ENCODE data around the gene ZNF43. TPM values are rescaled to one million over a fixed set of nuclear protein-coding genes. Genes with fewer than 3 reads are reported as not detected.
"Not testable (repeated sequence)": the region's sequence is repeated elsewhere in the genome, so short reads cannot be mapped to it uniquely, and the experiment has no call there.

ZNF43 gene
- total RNA-seq, 1 donor from 2014 or later = 12.0 TPM

GRCh38 chr19:21789466-21790085, 46.4 kb downstream of the ZNF43 start:
- intact Hi-C loops (cut with DNase I) = no loop called here
- no peaks in the 10 kb centered on the region for H3K27me3 ChIP-seq
- no peak for DNase-seq (ENCODE audit: extremely low spot score in 2 of 2)
- H3K4me3 ChIP-seq = no peak overlapping the region
- no peaks in the 10 kb centered on the region for H3K36me3 ChIP-seq
- H3K27ac ChIP-seq = no peak overlapping the region
- TF ChIP-seq POLR2AphosphoS5 (IDR thresholded peaks at IDR 0.05; ENCODE audit: insufficient read depth in 1 of 2, low read depth in 1 of 2) = no peak
- no peaks in the 10 kb centered on the region for H3K4me1 ChIP-seq
- no peaks in the 10 kb centered on the region for H3K9me3 ChIP-seq

- no peak overlapping the region for H3K27ac ChIP-seq
- H3K9me3 ChIP-seq = no peaks in the 10 kb centered on the region
- H3K27me3 ChIP-seq = no peaks in the 10 kb centered on the region
- TF ChIP-seq POLR2A (IDR thresholded peaks at IDR 0.05) = no peak
- TF ChIP-seq, protein P1, sequence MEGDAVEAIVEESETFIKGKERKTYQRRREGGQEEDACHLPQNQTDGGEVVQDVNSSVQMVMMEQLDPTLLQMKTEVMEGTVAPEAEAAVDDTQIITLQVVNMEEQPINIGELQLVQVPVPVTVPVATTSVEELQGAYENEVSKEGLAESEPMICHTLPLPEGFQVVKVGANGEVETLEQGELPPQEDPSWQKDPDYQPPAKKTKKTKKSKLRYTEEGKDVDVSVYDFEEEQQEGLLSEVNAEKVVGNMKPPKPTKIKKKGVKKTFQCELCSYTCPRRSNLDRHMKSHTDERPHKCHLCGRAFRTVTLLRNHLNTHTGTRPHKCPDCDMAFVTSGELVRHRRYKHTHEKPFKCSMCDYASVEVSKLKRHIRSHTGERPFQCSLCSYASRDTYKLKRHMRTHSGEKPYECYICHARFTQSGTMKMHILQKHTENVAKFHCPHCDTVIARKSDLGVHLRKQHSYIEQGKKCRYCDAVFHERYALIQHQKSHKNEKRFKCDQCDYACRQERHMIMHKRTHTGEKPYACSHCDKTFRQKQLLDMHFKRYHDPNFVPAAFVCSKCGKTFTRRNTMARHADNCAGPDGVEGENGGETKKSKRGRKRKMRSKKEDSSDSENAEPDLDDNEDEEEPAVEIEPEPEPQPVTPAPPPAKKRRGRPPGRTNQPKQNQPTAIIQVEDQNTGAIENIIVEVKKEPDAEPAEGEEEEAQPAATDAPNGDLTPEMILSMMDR (IDR thresholded peaks at IDR 0.05) = no peak
- TF ChIP-seq POLR2AphosphoS5 (IDR thresholded peaks at IDR 0.05; ENCODE audit: insufficient read depth in 1 of 2, low read depth in 1 of 2) = no peak
- no peak overlapping the region for H3K4me3 ChIP-seq
- no peak for DNase-seq (ENCODE audit: extremely low spot score in 2 of 2)
- H3K4me1 ChIP-seq = no peaks in the 10 kb centered on the region
- no peaks in the 10 kb centered on the region for H3K36me3 ChIP-seq
- intact Hi-C loops (cut with DNase I) = no loop called here
Measured at GRCh38 chr19:21786936-21787335, 49.0 kb downstream of the ZNF43 start.

DNA sequence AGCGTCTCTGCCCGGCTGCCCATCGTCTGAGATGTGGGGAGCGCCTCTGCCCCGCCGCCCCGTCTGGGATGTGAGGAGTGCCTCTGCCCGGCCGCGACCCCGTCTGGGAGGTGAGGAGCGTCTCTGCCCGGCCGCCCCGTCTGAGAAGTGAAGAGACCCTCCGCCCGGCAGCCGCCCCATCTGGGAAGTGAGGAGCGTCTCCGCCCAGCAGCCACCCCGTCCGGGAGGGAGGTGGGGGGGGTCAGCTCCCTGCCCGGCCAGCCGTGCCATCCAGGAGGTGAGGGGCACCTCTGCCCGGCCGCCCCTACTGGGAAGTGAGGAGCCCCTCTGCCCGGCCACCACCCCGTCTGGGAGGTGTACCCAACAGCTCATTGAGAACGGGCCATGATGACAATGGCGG, 60.2 kb downstream of the ZNF43 start:
- intact Hi-C loops (cut with DNase I); H3K4me1 ChIP-seq; H3K36me3 ChIP-seq; H3K9me3 ChIP-seq; DNase-seq (ENCODE audit: extremely low spot score in 2 of 2); H3K4me3 ChIP-seq; H3K27me3 ChIP-seq; H3K27ac ChIP-seq: not testable (repeated sequence)

DNA sequence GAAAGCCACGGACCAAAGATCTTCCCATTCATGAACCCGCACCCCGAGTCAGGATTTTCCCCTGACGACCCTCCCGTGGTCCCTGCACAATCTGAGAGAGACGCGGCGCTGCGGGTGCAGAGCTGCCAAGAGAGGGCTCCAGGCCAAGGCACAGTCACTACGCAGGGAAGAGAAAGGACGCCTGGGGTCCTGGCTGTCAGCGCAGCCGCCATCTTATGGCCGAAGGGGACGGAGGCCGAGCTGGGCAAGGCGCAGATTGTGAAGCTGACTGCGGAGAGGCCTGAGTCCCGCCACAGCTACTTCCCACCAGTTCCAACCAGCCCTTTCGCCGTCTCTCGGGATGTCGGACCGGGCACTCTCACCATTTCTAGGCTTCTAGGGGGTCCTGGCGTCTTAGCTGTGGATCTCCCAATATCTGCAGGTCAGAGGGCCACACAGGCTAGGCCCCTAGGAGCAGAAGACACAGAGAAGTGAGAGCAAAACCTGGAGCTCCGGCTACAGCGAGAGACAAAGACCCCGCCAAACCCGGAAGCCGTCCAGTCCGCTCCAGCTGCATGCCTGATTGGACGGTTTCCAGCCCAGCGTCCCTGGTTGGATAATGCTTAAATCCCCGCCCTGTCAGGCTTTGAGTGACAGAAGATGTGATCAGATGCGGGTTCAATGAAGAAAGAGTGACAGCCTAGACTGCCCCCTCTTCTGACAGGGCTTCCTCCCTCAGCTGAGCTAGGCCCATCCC, 68.7 kb downstream of the ZNF43 start, which contains the start of gene ZNF100:
Gene ZNF100, minus strand, starts transcription at position 515 of the 736 bp plus-strand sequence. Its CDS starts 150 bp downstream, at position 365.
- Histone ChIP-seq H3K4me3 (peak within 1 kb of the TSS; percentile 57 to 78), H3K9me3 (no peaks in the 10 kb centered on the region), H3K4me1 (peaks cover 14% of the 10 kb centered on the region), H3K27ac (peak within 1 kb of the TSS; percentile 70), H3K27me3 (no peaks in the 10 kb centered on the region), H3K36me3 (peaks cover 0 to 14% of the 10 kb centered on the region in 2 donors)
- TF ChIP-seq, protein P1 (IDR thresholded peaks at IDR 0.05) = no peak
- TF ChIP-seq POLR2A (IDR thresholded peaks at IDR 0.05) (peak in 1 of 2 donors; percentile 40), POLR2AphosphoS5 (IDR thresholded peaks at IDR 0.05; ENCODE audit: insufficient read depth in 1 of 2, low read depth in 1 of 2) (peak in 1 of 2 donors; percentile 78)
- intact Hi-C loops (cut with DNase I) = no loop called here
- DNase-seq (ENCODE audit: extremely low spot score in 2 of 2) = no peak

DNA sequence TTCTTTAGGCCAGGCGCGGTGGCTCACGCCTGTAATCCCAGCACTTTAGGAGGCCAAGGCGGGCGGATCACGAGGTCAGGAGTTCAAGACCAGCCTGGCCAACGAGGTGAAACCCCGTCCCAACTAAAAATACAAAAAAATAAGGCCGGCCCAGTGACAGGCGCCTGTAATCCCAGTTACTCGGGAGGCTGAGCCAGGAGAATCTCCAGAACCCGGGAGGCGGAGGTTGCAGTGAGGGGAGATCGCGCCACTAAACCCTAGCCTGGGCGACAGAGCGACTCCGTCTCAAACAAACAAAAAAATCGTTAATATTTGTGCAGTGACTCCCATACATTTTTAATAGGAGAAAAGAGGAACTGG, 69.3 kb downstream of the ZNF43 start:
- Histone ChIP-seq H3K4me3 (peak overlapping the region; percentile 57 to 78), H3K27ac (peak overlapping the region; percentile 70), H3K4me1 (peaks cover 14% of the 10 kb centered on the region), H3K36me3 (peaks cover 0 to 14% of the 10 kb centered on the region in 2 donors)
- DNase-seq (ENCODE audit: extremely low spot score in 2 of 2); H3K27me3 ChIP-seq; H3K9me3 ChIP-seq; intact Hi-C loops (cut with DNase I): not testable (repeated sequence)

GRCh38 chr19:21765151-21765550, 70.8 kb downstream of the ZNF43 start:
- H3K27me3 ChIP-seq = no peaks in the 10 kb centered on the region
- no peak for DNase-seq (ENCODE audit: extremely low spot score in 2 of 2)
- TF ChIP-seq, protein P1 (IDR thresholded peaks at IDR 0.05) = no peak
- TF ChIP-seq POLR2AphosphoS5 (IDR thresholded peaks at IDR 0.05; ENCODE audit: insufficient read depth in 1 of 2, low read depth in 1 of 2) = no peak
- no peak for TF ChIP-seq POLR2A (IDR thresholded peaks at IDR 0.05)
- H3K27ac ChIP-seq = no peak overlapping the region
- H3K9me3 ChIP-seq = no peaks in the 10 kb centered on the region
- H3K4me1 ChIP-seq = peaks cover 14% of the 10 kb centered on the region
- intact Hi-C loops (cut with DNase I) = no loop called here
- H3K36me3 ChIP-seq = peaks cover 0 to 14% of the 10 kb centered on the region in 2 donors
- H3K4me3 ChIP-seq = no peak overlapping the region

DNA sequence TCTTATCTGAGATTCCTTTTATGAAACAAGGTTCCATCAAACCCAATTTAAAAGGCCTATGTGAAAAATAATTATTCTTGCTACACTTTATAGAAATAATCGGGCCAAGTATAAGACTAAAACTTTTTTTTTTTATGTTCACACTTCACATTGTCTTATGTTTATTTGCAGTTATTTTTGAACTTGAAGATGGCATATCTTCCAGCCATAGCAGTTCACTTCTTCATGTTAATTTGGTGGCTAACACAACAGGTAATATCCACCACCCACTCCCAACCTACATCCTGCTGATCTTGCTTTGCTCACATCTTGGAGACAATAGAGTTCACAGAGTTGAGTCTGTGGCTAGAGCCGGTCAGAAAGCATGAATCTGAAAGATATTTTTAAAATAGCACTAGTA, 74.4 kb downstream of the ZNF43 start:
- H3K27ac ChIP-seq; H3K9me3 ChIP-seq; H3K27me3 ChIP-seq; intact Hi-C loops (cut with DNase I); H3K4me3 ChIP-seq; DNase-seq (ENCODE audit: extremely low spot score in 2 of 2): not testable (repeated sequence)
- Histone ChIP-seq H3K4me1 (peaks cover 10% of the 10 kb centered on the region), H3K36me3 (peaks cover 0 to 40% of the 10 kb centered on the region in 2 donors)

Measured in vagina (tissue), 2 donors.